ENCODE results near the gene TAF1B. TPM values are rescaled to one million over a fixed set of nuclear protein-coding genes. Genes with fewer than 3 reads are reported as not detected.
A peak's percentile ranks its signal among the peaks of the same experiment; 100 is the strongest.

Gene TAF1B
- total RNA-seq = 58.5 TPM

- H3K27ac ChIP-seq = peak within 1 kb of the TSS; percentile 87 to 88
- TF ChIP-seq, protein P1, sequence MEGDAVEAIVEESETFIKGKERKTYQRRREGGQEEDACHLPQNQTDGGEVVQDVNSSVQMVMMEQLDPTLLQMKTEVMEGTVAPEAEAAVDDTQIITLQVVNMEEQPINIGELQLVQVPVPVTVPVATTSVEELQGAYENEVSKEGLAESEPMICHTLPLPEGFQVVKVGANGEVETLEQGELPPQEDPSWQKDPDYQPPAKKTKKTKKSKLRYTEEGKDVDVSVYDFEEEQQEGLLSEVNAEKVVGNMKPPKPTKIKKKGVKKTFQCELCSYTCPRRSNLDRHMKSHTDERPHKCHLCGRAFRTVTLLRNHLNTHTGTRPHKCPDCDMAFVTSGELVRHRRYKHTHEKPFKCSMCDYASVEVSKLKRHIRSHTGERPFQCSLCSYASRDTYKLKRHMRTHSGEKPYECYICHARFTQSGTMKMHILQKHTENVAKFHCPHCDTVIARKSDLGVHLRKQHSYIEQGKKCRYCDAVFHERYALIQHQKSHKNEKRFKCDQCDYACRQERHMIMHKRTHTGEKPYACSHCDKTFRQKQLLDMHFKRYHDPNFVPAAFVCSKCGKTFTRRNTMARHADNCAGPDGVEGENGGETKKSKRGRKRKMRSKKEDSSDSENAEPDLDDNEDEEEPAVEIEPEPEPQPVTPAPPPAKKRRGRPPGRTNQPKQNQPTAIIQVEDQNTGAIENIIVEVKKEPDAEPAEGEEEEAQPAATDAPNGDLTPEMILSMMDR (IDR thresholded peaks at IDR 0.05) = peak in 1 of 3 experiments; percentile 11
- peak within 1 kb of the TSS; percentile 92 to 93 for H3K4me3 ChIP-seq
- peaks cover 6 to 9% of the 10 kb centered on the region in 2 donors for H3K4me1 ChIP-seq
- intact Hi-C loops (cut with DNase I) = loop anchor here (2.0 to 10.0 kb wide), 5 partner anchors 46 to 277 kb away; partner anchors contain the start of genes CYS1, GRHL1 and KLF11
- H3K27me3 ChIP-seq = no peaks in the 10 kb centered on the region
- peak in 1 of 2 donors; percentile 87 for DNase-seq (ENCODE audit: low spot score in 2 of 2)
- no peaks in the 10 kb centered on the region for H3K9me3 ChIP-seq
- H3K36me3 ChIP-seq = peaks cover 5 to 6% of the 10 kb centered on the region in 2 donors
Observed at GRCh38 chr2:9843229-9844035, at the start of gene TAF1B. Gene TAF1B (plus strand): TSS chr2:9843474. CDS start chr2:9843542, 68 bp downstream.

- H3K9me3 ChIP-seq = no peaks in the 10 kb centered on the region
- H3K36me3 ChIP-seq = no peaks in the 10 kb centered on the region
- no peaks in the 10 kb centered on the region for H3K27me3 ChIP-seq
- H3K4me1 ChIP-seq = no peaks in the 10 kb centered on the region
- no peak for DNase-seq (ENCODE audit: low spot score in 2 of 2)
- H3K27ac ChIP-seq = no peak overlapping the region
- TF ChIP-seq, protein P1 (IDR thresholded peaks at IDR 0.05) = no peak
- intact Hi-C loops (cut with DNase I) = no loop called here
- H3K4me3 ChIP-seq = no peak overlapping the region
Observed at GRCh38 chr2:9793918-9794717, 49.2 kb upstream of the TAF1B start.

DNA sequence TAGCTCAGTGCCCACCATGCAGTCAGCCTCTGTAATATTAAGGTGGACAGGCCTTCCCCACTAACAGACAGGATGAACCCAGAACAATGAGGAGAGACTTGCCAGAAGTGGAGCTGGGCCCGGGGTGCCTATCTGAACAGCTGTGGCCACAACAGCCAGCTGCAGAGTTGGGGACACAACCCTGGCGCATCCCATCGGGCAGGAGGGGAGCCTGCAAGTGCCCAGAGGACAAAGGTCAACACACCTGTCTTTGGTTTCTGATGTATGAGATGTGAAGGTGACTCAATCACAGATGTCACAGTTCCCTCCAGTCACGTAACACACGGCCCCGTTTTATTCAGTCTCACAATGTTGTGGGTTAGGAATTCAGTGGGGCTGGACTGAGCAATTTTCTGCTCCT, 48.2 kb upstream of the TAF1B start:
- intact Hi-C loops (cut with DNase I) = loop anchor here (5.0 kb wide), 1 partner anchor 47 kb away; the partner anchor contains the start of gene TAF1B
- H3K36me3 ChIP-seq = no peaks in the 10 kb centered on the region
- DNase-seq (ENCODE audit: low spot score in 2 of 2) = no peak

DNA sequence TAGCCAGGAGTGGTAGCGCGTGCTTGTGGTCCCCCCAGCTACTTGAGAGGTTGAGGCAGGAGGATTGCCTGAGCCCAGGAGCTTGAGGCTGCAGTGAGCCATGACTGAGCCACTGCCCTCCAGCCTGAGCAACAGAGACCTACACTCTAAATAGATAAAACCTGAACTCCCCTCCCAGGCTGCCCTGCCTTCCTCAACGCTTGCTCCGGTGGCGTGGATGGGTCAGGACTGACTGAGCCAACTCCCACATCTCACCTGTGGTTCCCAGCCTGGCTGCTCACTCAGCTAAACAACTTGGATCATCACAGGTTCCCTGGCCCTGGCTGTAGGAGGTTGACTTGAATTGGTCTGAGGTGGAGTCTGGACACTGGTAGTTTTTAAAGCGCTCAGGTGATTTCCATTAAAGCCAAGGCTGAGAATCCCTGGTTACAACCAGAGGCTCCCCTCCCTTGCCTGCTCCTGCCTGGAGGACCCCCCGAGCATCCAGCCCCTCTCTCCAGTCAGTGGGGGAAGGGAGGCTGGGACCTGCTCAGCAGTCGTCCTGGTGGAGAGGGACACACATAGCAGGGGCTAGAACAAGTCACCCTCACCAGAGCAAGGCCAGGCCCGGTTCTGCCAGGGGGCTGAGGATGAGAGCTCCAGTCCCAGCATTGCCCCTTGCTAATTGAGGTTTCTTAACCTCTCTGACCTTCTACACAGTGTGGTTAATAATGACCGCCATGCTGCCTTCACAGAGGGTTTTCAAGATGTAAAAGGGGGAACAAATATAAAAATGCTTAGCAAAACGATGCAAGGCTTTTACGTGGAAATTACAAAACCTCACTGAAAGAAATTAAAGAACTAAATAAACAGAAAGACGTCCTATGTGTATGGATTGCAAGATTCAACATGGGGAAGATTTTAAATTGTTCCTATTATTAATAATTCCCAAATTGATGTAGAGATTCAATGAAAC, 46.9 kb upstream of the TAF1B start:
- Histone ChIP-seq H3K4me1 (peaks cover 0 to 6% of the 10 kb centered on the region in 2 donors), H3K36me3 (no peaks in the 10 kb centered on the region), H3K27ac (no peak overlapping the region), H3K27me3 (no peaks in the 10 kb centered on the region), H3K4me3 (no peak overlapping the region), H3K9me3 (no peaks in the 10 kb centered on the region)
- TF ChIP-seq, protein P1 (IDR thresholded peaks at IDR 0.05) = no peak
- intact Hi-C loops (cut with DNase I) = loop anchor here (5.0 kb wide), 1 partner anchor 46 kb away; the partner anchor contains the start of gene TAF1B
- DNase-seq (ENCODE audit: low spot score in 2 of 2) = no peak

More for the DNA sequence above, 48.2 kb upstream of the TAF1B start:
- TF ChIP-seq, protein P1 (IDR thresholded peaks at IDR 0.05) = no peak
- Histone ChIP-seq H3K27ac (no peak overlapping the region), H3K4me1 (peaks cover 0 to 4% of the 10 kb centered on the region in 2 donors), H3K4me3 (no peak overlapping the region), H3K9me3 (no peaks in the 10 kb centered on the region), H3K27me3 (no peaks in the 10 kb centered on the region)

GRCh38 chr2:9797086-9797485, 46.2 kb upstream of the TAF1B start:
- no peak for DNase-seq (ENCODE audit: low spot score in 2 of 2)
- TF ChIP-seq, protein P1 (IDR thresholded peaks at IDR 0.05) = no peak
- peaks cover 0 to 10% of the 10 kb centered on the region in 2 donors for H3K4me1 ChIP-seq
- no peak overlapping the region for H3K4me3 ChIP-seq
- no peaks in the 10 kb centered on the region for H3K27me3 ChIP-seq
- no peak overlapping the region for H3K27ac ChIP-seq
- no peaks in the 10 kb centered on the region for H3K36me3 ChIP-seq
- intact Hi-C loops (cut with DNase I) = loop anchor here (5.0 kb wide), 1 partner anchor 45 kb away; the partner anchor contains the start of gene TAF1B
- H3K9me3 ChIP-seq = no peaks in the 10 kb centered on the region

All from ascending aorta (tissue), 2 donors.